ENCODE measurements around the gene ZNF513. TPM values are rescaled to one million over a fixed set of nuclear protein-coding genes. Genes with fewer than 3 reads are reported as not detected.

ZNF513 gene
- total RNA-seq, 1 experiment from 2014 or later: 23.6 TPM

- no peak for DNase-seq (ENCODE audit: low spot score)
- POLR2A ChIA-PET: no interaction called here
- CTCF ChIA-PET: no interaction called here
- TF ChIP-seq, protein P1, sequence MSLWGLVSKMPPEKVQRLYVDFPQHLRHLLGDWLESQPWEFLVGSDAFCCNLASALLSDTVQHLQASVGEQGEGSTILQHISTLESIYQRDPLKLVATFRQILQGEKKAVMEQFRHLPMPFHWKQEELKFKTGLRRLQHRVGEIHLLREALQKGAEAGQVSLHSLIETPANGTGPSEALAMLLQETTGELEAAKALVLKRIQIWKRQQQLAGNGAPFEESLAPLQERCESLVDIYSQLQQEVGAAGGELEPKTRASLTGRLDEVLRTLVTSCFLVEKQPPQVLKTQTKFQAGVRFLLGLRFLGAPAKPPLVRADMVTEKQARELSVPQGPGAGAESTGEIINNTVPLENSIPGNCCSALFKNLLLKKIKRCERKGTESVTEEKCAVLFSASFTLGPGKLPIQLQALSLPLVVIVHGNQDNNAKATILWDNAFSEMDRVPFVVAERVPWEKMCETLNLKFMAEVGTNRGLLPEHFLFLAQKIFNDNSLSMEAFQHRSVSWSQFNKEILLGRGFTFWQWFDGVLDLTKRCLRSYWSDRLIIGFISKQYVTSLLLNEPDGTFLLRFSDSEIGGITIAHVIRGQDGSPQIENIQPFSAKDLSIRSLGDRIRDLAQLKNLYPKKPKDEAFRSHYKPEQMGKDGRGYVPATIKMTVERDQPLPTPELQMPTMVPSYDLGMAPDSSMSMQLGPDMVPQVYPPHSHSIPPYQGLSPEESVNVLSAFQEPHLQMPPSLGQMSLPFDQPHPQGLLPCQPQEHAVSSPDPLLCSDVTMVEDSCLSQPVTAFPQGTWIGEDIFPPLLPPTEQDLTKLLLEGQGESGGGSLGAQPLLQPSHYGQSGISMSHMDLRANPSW (CRISPR knock-in tag; conservative IDR thresholded peaks at IDR 0.05; ENCODE audit: low read depth): no peak
- TF ChIP-seq SP1 (CRISPR knock-in tag; conservative IDR thresholded peaks at IDR 0.05) (no peak), FOXJ3 (CRISPR knock-in tag; IDR thresholded peaks at IDR 0.05; ENCODE audit: borderline replicate concordance) (no peak), ATF2 (CRISPR knock-in tag; IDR thresholded peaks at IDR 0.05; ENCODE audit: borderline replicate concordance, low read depth) (no peak), NR1H2 (CRISPR knock-in tag; IDR thresholded peaks at IDR 0.05) (no peak)
- TF ChIP-seq, protein P2, sequence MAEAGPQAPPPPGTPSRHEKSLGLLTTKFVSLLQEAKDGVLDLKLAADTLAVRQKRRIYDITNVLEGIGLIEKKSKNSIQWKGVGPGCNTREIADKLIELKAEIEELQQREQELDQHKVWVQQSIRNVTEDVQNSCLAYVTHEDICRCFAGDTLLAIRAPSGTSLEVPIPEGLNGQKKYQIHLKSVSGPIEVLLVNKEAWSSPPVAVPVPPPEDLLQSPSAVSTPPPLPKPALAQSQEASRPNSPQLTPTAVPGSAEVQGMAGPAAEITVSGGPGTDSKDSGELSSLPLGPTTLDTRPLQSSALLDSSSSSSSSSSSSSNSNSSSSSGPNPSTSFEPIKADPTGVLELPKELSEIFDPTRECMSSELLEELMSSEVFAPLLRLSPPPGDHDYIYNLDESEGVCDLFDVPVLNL (CRISPR knock-in tag; IDR thresholded peaks at IDR 0.05; ENCODE audit: borderline replicate concordance, low read depth): no peak
- Mint-ChIP-seq H3K27ac (no peak overlapping the region), H3K27me3 (ENCODE audit: low read depth) (peaks cover 4% of the 10 kb centered on the region; the same call in 1 of the 2 replicates), H3K36me3 (no peaks in the 10 kb centered on the region), H3K4me1 (no peaks in the 10 kb centered on the region), H3K9me3 (no peaks in the 10 kb centered on the region), H3K4me3 (no peak overlapping the region)
- no peak for ATAC-seq
Observed at GRCh38 chr2:27421660-27422250, 41.2 kb upstream of the ZNF513 start.

- DNase-seq (ENCODE audit: low spot score) (no peak), ATAC-seq (no peak)
- TF ChIP-seq OVOL2 (CRISPR knock-in tag; IDR thresholded peaks at IDR 0.05; ENCODE audit: borderline replicate concordance) (no peak), E2F1 (CRISPR knock-in tag; IDR thresholded peaks at IDR 0.05) (no peak), ERG (CRISPR knock-in tag; IDR thresholded peaks at IDR 0.05) (no peak)
- Mint-ChIP-seq H3K27ac (no peak overlapping the region), H3K9me3 (no peaks in the 10 kb centered on the region), H3K4me3 (no peak overlapping the region), H3K4me1 (no peaks in the 10 kb centered on the region), H3K36me3 (no peaks in the 10 kb centered on the region), H3K27me3 (ENCODE audit: low read depth) (peaks cover 4% of the 10 kb centered on the region; the same call in 1 of the 2 replicates)
- ChIA-PET POLR2A (no interaction called here), CTCF (no interaction called here)
Observed at GRCh38 chr2:27420996-27421395, 40.5 kb upstream of the ZNF513 start.

GRCh38 chr2:27416151-27416550 is 35.6 kb upstream of the ZNF513 start:
- Mint-ChIP-seq H3K4me1 (no peaks in the 10 kb centered on the region), H3K9me3 (peaks cover 3% of the 10 kb centered on the region), H3K27ac (no peak overlapping the region), H3K4me3 (no peak overlapping the region), H3K27me3 (ENCODE audit: low read depth) (peaks cover 13% of the 10 kb centered on the region), H3K36me3 (no peaks in the 10 kb centered on the region; the same call in 1 of the 2 replicates)
- ChIA-PET CTCF (interaction anchor here (1.5 kb wide), 1 partner anchor 8 kb away, joined by 4 read pairs; no protein-coding TSS in a partner anchor), POLR2A (interaction anchor here (0.6 kb wide), 1 partner anchor 24 kb away, joined by 3 read pairs; no protein-coding TSS in a partner anchor)
- DNase-seq (ENCODE audit: low spot score) (no peak), ATAC-seq (no peak)
- TF ChIP-seq E2F1 (CRISPR knock-in tag; IDR thresholded peaks at IDR 0.05) (no peak), JUN (CRISPR knock-in tag; IDR thresholded peaks at IDR 0.05) (no peak), ZNF425 (CRISPR knock-in tag; conservative IDR thresholded peaks at IDR 0.05) (no peak), MXD4 (CRISPR knock-in tag; IDR thresholded peaks at IDR 0.05; ENCODE audit: borderline replicate concordance) (no peak), ZNF671 (CRISPR knock-in tag; IDR thresholded peaks at IDR 0.05) (no peak), IRF2 (CRISPR knock-in tag; IDR thresholded peaks at IDR 0.05; ENCODE audit: borderline replicate concordance, low read depth) (no peak), ZNF396 (CRISPR knock-in tag; IDR thresholded peaks at IDR 0.05; ENCODE audit: borderline replicate concordance) (no peak), ZBTB21 (CRISPR knock-in tag; IDR thresholded peaks at IDR 0.05; ENCODE audit: borderline replicate concordance) (no peak)
- TF ChIP-seq, protein P3, sequence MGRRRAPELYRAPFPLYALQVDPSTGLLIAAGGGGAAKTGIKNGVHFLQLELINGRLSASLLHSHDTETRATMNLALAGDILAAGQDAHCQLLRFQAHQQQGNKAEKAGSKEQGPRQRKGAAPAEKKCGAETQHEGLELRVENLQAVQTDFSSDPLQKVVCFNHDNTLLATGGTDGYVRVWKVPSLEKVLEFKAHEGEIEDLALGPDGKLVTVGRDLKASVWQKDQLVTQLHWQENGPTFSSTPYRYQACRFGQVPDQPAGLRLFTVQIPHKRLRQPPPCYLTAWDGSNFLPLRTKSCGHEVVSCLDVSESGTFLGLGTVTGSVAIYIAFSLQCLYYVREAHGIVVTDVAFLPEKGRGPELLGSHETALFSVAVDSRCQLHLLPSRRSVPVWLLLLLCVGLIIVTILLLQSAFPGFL (CRISPR knock-in tag; IDR thresholded peaks at IDR 0.05; ENCODE audit: borderline replicate concordance): no peak

Data from WTC11 (cell line).